Measurements from ENCODE around the gene SNRPE. TPM values are rescaled to one million over a fixed set of nuclear protein-coding genes. Genes with fewer than 3 reads are reported as not detected.

Gene SNRPE
- total RNA-seq, 1 experiment from 2014 or later = 185 TPM

GRCh38 chr1:203880606-203881005, 19.2 kb downstream of the SNRPE start:
- no peak for DNase-seq (ENCODE audit: low read depth)

- DNase-seq (ENCODE audit: low read depth) = peak; percentile 54
These were observed 27.4 kb downstream of the SNRPE start for GRCh38 chr1:203888807-203889251.

GRCh38 chr1:203891950-203892349, 30.6 kb downstream of the SNRPE start:
- no peak for DNase-seq (ENCODE audit: low read depth)

GRCh38 chr1:203898458-203899352, 37.3 kb downstream of the SNRPE start:
- DNase-seq (ENCODE audit: low read depth) = no peak

GRCh38 chr1:203899353-203899716, 37.9 kb downstream of the SNRPE start:
- DNase-seq (ENCODE audit: low read depth) = no peak

- DNase-seq (ENCODE audit: low read depth) = no peak
These were observed 38.7 kb downstream of the SNRPE start for GRCh38 chr1:203899869-203900714.

GRCh38 chr1:203901581-203901980, 40.2 kb downstream of the SNRPE start:
- DNase-seq (ENCODE audit: low read depth) = no peak

GRCh38 chr1:203905275-203905674, 43.9 kb downstream of the SNRPE start:
- no peak for DNase-seq (ENCODE audit: low read depth)

- DNase-seq (ENCODE audit: low read depth) = peak; percentile 88
These were observed 45.5 kb downstream of the SNRPE start for GRCh38 chr1:203906932-203907331.

- no peak for DNase-seq (ENCODE audit: low read depth)
These were observed 46.5 kb downstream of the SNRPE start for GRCh38 chr1:203907901-203908300.

- no peak for DNase-seq (ENCODE audit: low read depth)
These were observed 50.4 kb downstream of the SNRPE start for GRCh38 chr1:203911806-203912205.

GRCh38 chr1:203913073-203913521, 51.7 kb downstream of the SNRPE start:
- no peak for DNase-seq (ENCODE audit: low read depth)

GRCh38 chr1:203914292-203914691, 52.9 kb downstream of the SNRPE start:
- DNase-seq (ENCODE audit: low read depth) = no peak

GRCh38 chr1:203915811-203916210, 54.4 kb downstream of the SNRPE start:
- peak; percentile 14 for DNase-seq (ENCODE audit: low read depth)

- DNase-seq (ENCODE audit: low read depth) = no peak
These were observed 55.4 kb downstream of the SNRPE start for GRCh38 chr1:203916756-203917155.

Other genes with a start within 250 kb of the SNRPE start
- 30.4 and 36.5 TPM in 2 replicates for gene ATP2B4, start 234.8 kb upstream of the SNRPE start, total RNA-seq (2014; rRNA removed; shearing (Covaris generic))
- 0.36 TPM in 1 of 2 replicates, not detected in the other for gene LAX1, start 96.4 kb upstream of the SNRPE start, total RNA-seq (2014; rRNA removed; shearing (Covaris generic))
- gene ZBED6, start 66.0 kb upstream of the SNRPE start, total RNA-seq (2014; rRNA removed; shearing (Covaris generic)) = 7.4 and 10.2 TPM in 2 replicates
- 62.7 and 71.3 TPM in 2 replicates for gene ZC3H11A, start 66.0 kb upstream of the SNRPE start, total RNA-seq (2014; rRNA removed; shearing (Covaris generic))
- 4.4 and 7.2 TPM in 2 replicates for gene SOX13, start 211.5 kb downstream of the SNRPE start, total RNA-seq (2014; rRNA removed; shearing (Covaris generic))